Endodermal cell (in vitro differentiated cells): Measurements from ENCODE around the gene ANGPT4. TPM values are rescaled to one million over a fixed set of nuclear protein-coding genes. Genes with fewer than 3 reads are reported as not detected.

ENCODE experiments used
- DNase-seq: peaks from one replicate; pipeline ENCODE4 v3.0.0-alpha.2; 2017
- H3K27ac ChIP-seq: 2 replicates; pipeline ENCODE4 v1.5.1; 2013; ENCODE audit warnings: mild to moderate bottlenecking, low read depth, low read length, moderate library complexity
- H3K27me3 ChIP-seq: 2 replicates; pipeline ENCODE4 v1.6.1; 2013; ENCODE audit warnings: mild to moderate bottlenecking, low read length, moderate library complexity; ENCODE audit not compliant: insufficient read depth, control insufficient read depth, poor library complexity, severe bottlenecking
- H3K36me3 ChIP-seq: 2 replicates; pipeline ENCODE4 v1.7.0; 2013; ENCODE audit warnings: mild to moderate bottlenecking, low read length, moderate library complexity; ENCODE audit not compliant: control insufficient read depth, insufficient read depth
- H3K4me1 ChIP-seq: one replicate; pipeline ENCODE4 v1.7.0; 2013; ENCODE audit warnings: low read length; ENCODE audit not compliant: control insufficient read depth, insufficient read depth
- H3K4me3 ChIP-seq: 2 replicates; pipeline ENCODE4 v1.5.1; 2013; ENCODE audit warnings: mild to moderate bottlenecking, low read length, moderate library complexity
- H3K9ac ChIP-seq: 2 replicates; pipeline ENCODE4 v1.6.1; 2013; ENCODE audit warnings: mild to moderate bottlenecking, low read length, moderate library complexity; ENCODE audit not compliant: poor library complexity, severe bottlenecking; ENCODE audit errors: extremely low read depth
- H3K9me3 ChIP-seq: 2 replicates; pipeline ENCODE4 v1.6.1; 2013; ENCODE audit warnings: mild to moderate bottlenecking, low read length, moderate library complexity; ENCODE audit not compliant: control insufficient read depth
- H3K27ac Mint-ChIP-seq: 2 replicates; pipeline ENCODE4 v1.8.0; 2020; ENCODE audit warnings: mixed read lengths
- H3K27me3 Mint-ChIP-seq: 2 replicates; pipeline ENCODE4 v1.8.0; 2021; ENCODE audit warnings: mild to moderate bottlenecking, mixed read lengths; ENCODE audit not compliant: insufficient read depth
- H3K36me3 Mint-ChIP-seq: 2 replicates; pipeline ENCODE4 v1.8.0; 2020; ENCODE audit warnings: low read depth, mixed read lengths
- H3K4me1 Mint-ChIP-seq: 2 replicates; pipeline ENCODE4 v1.8.0; 2020; ENCODE audit warnings: mixed read lengths
- H3K4me3 Mint-ChIP-seq: 2 replicates; pipeline ENCODE4 v1.8.0; 2020; ENCODE audit warnings: mild to moderate bottlenecking, moderate library complexity, mixed read lengths
- H3K9me3 Mint-ChIP-seq: 2 replicates; pipeline ENCODE4 v1.8.0; 2020; ENCODE audit warnings: mild to moderate bottlenecking, mixed read lengths
- WGBS, 2 experiments: methylation state at CpG; one replicate each; pipeline versions ENCODE4 v1.1.5 to v1.1.7; 2013; ENCODE audit warnings: missing lambda C conversion rate in 2 of 2, mixed read lengths in 1 of 2; ENCODE audit not compliant: insufficient coverage in 1 of 2, insufficient read length in 1 of 2; 5-methylcytosine and 5-hydroxymethylcytosine counted together
- total RNA-seq, 2 donors: library from RNA; stranded (reverse); fragmentation: NEBNext Ultra II Directional in 1 of 2; extraction: Animal tissue kit (Norgen Biotek cat#: 25700) in 1 of 2; gene quantifications; 2 replicates in 1 of 2; 3 replicates in 1 of 2; pipeline ENCODE4 v1.2.1, GENCODE V29; 2021
- TF ChIP-seq, protein P1 (sequence below): fragments of 200-600 bp; sonication (generic); conservative IDR thresholded peaks from 2 replicates; pipeline ENCODE4 v1.5.0; 2021; ENCODE audit warnings: antibody characterized with exemption, mild to moderate bottlenecking

The ANGPT4 gene
- total RNA-seq, 2 donors from 2014 or later = 0.31 to 0.51 TPM

- Histone ChIP-seq H3K27ac (no peak overlapping the region), H3K4me1 (no peaks in the 10 kb centered on the region), H3K4me3 (no peak overlapping the region), H3K9ac (no peak overlapping the region), H3K36me3 (no peaks in the 10 kb centered on the region), H3K9me3 (no peaks in the 10 kb centered on the region), H3K27me3 (peaks cover 10% of the 10 kb centered on the region)
- Mint-ChIP-seq H3K27ac (no peak overlapping the region), H3K27me3 (peaks cover 25% of the 10 kb centered on the region), H3K4me3 (no peak overlapping the region), H3K9me3 (no peaks in the 10 kb centered on the region), H3K36me3 (no peaks in the 10 kb centered on the region), H3K4me1 (no peaks in the 10 kb centered on the region)
- no peak for DNase-seq
- TF ChIP-seq, protein P1, sequence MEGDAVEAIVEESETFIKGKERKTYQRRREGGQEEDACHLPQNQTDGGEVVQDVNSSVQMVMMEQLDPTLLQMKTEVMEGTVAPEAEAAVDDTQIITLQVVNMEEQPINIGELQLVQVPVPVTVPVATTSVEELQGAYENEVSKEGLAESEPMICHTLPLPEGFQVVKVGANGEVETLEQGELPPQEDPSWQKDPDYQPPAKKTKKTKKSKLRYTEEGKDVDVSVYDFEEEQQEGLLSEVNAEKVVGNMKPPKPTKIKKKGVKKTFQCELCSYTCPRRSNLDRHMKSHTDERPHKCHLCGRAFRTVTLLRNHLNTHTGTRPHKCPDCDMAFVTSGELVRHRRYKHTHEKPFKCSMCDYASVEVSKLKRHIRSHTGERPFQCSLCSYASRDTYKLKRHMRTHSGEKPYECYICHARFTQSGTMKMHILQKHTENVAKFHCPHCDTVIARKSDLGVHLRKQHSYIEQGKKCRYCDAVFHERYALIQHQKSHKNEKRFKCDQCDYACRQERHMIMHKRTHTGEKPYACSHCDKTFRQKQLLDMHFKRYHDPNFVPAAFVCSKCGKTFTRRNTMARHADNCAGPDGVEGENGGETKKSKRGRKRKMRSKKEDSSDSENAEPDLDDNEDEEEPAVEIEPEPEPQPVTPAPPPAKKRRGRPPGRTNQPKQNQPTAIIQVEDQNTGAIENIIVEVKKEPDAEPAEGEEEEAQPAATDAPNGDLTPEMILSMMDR = no peak
- 77 to 82% methylated on average over 4 of the region's 4 CpGs for WGBS, 2 experiments
These were observed 36.5 kb downstream of the ANGPT4 start for GRCh38 chr20:879626-880025.

DNA sequence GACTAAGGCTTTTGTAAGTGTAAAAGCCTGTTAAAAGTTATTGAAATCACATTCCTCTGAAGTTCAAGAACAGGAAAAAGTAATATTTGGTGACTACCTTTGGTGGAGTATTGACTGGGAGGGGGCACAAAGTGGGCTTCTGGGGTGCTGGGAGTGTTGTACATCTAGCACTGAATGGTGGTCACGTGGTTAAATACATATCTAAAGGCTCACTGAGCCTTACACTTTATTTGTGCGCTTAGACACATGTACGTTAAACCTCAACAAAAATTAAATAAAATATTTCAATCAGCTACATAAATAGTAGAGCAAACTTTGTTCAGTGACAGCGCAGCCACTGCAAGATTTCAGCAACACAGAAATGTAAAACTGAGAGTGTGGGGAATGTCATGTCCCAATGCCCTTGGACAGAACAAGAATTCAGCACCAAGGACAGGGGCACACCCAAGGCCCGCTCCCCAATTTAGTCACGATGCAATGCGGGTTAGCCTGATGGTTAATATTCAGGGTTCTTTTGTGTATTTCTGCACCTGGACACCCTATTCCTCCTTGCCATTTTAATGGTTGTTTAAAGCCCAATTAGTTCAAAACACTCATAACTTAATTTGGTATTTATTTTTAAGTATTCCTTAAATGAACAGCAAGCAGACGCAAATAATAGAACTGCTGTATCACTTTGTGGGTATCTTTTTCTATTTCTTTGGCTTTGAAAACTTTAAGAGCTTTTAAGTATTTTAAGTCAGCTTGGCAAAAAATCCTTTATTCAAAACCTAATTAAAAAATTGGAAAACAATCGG lies 37.4 kb downstream of the ANGPT4 start:
- TF ChIP-seq, protein P1 = no peak

GRCh38 chr20:877814-878213 lies 38.3 kb downstream of the ANGPT4 start:
- no peak for DNase-seq
- Histone ChIP-seq H3K4me1 (no peaks in the 10 kb centered on the region), H3K4me3 (no peak overlapping the region), H3K9ac (no peak overlapping the region), H3K27ac (no peak overlapping the region), H3K9me3 (no peaks in the 10 kb centered on the region), H3K27me3 (peaks cover 5% of the 10 kb centered on the region), H3K36me3 (no peaks in the 10 kb centered on the region)
- no peaks in the 10 kb centered on the region for H3K9me3 Mint-ChIP-seq
- H3K27ac Mint-ChIP-seq = no peak overlapping the region
- WGBS, 2 experiments = 75 to 83% methylated on average over 3 to 7 of the region's 7 CpGs
- TF ChIP-seq, protein P1 = no peak
- no peaks in the 10 kb centered on the region for H3K36me3 Mint-ChIP-seq
- no peak overlapping the region for H3K4me3 Mint-ChIP-seq
- H3K4me1 Mint-ChIP-seq = no peaks in the 10 kb centered on the region
- H3K27me3 Mint-ChIP-seq = peaks cover 14% of the 10 kb centered on the region

More for the DNA sequence above, 37.4 kb downstream of the ANGPT4 start:
- H3K36me3 ChIP-seq = no peaks in the 10 kb centered on the region
- no peak overlapping the region for H3K27ac ChIP-seq
- peak; percentile 87 for DNase-seq
- H3K9me3 Mint-ChIP-seq = no peaks in the 10 kb centered on the region
- no peaks in the 10 kb centered on the region for H3K9me3 ChIP-seq
- no peaks in the 10 kb centered on the region for H3K36me3 Mint-ChIP-seq
- 65 to 78% methylated on average over 6 to 9 of the region's 9 CpGs for WGBS, 2 experiments
- H3K4me3 Mint-ChIP-seq = no peak overlapping the region
- H3K4me1 Mint-ChIP-seq = no peaks in the 10 kb centered on the region
- no peak overlapping the region for H3K27ac Mint-ChIP-seq
- peaks cover 9% of the 10 kb centered on the region for H3K27me3 ChIP-seq
- H3K4me1 ChIP-seq = no peaks in the 10 kb centered on the region
- peaks cover 21% of the 10 kb centered on the region for H3K27me3 Mint-ChIP-seq
- H3K9ac ChIP-seq = no peak overlapping the region
- H3K4me3 ChIP-seq = no peak overlapping the region
